SU-DHL-6 (cell line): Measurements from ENCODE around the gene LIX1.

ENCODE experiments used
- EZH2phosphoT487 ChIP-seq: fragments of 200-600 bp; sonication (generic), shearing (Covaris generic); conservative IDR thresholded peaks from 2 replicates; pipeline ENCODE4 v1.6.1; 2018; ENCODE audit warnings: mild to moderate bottlenecking, antibody characterized with exemption, low read length, moderate library complexity, mixed read lengths
- TF ChIP-seq, protein P1 (sequence below): fragments of 200-600 bp; sonication (generic); IDR thresholded peaks from one replicate; pipeline ENCODE4 v1.5.1; 2017; ENCODE audit warnings: antibody characterized with exemption, mild to moderate bottlenecking, low read length, moderate library complexity; ENCODE audit not compliant: insufficient read depth, poor library complexity, severe bottlenecking

- TF ChIP-seq, protein P1, sequence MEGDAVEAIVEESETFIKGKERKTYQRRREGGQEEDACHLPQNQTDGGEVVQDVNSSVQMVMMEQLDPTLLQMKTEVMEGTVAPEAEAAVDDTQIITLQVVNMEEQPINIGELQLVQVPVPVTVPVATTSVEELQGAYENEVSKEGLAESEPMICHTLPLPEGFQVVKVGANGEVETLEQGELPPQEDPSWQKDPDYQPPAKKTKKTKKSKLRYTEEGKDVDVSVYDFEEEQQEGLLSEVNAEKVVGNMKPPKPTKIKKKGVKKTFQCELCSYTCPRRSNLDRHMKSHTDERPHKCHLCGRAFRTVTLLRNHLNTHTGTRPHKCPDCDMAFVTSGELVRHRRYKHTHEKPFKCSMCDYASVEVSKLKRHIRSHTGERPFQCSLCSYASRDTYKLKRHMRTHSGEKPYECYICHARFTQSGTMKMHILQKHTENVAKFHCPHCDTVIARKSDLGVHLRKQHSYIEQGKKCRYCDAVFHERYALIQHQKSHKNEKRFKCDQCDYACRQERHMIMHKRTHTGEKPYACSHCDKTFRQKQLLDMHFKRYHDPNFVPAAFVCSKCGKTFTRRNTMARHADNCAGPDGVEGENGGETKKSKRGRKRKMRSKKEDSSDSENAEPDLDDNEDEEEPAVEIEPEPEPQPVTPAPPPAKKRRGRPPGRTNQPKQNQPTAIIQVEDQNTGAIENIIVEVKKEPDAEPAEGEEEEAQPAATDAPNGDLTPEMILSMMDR, result no peak
- TF ChIP-seq EZH2phosphoT487, result no peak
These were observed 1.3 kb upstream of the LIX1 start for GRCh38 chr5:97143704-97144103.
